Measurements from ENCODE around the gene GLO1. TPM values are rescaled to one million over a fixed set of nuclear protein-coding genes. Genes with fewer than 3 reads are reported as not detected.

GLO1 gene
- total RNA-seq, 2 donors from 2014 or later: 68.7 to 70.8 TPM

- DNase-seq: no peak
- Histone ChIP-seq H3K36me3 (no peaks in the 10 kb centered on the region), H3K4me1 (no peaks in the 10 kb centered on the region), H3K9ac (ENCODE audit: low read depth in 2 of 2, low read length in 2 of 2) (no peak overlapping the region), H3K27ac (no peak overlapping the region), H3K4me3 (no peak overlapping the region), H3K9me3 (no peaks in the 10 kb centered on the region), H3K27me3 (no peaks in the 10 kb centered on the region)
- intact Hi-C loops (cut with DNase I): no loop called here
- TF ChIP-seq CTCF (IDR thresholded peaks at IDR 0.05): no peak
These were observed 44.4 kb downstream of the GLO1 start for GRCh38 chr6:38658418-38659167.

- H3K4me3 ChIP-seq: no peak overlapping the region
- no peaks in the 10 kb centered on the region for H3K27me3 ChIP-seq
- intact Hi-C loops (cut with DNase I): no loop called here
- H3K9ac ChIP-seq (ENCODE audit: low read depth in 2 of 2, low read length in 2 of 2): no peak overlapping the region
- DNase-seq: no peak
- no peaks in the 10 kb centered on the region for H3K36me3 ChIP-seq
- no peak overlapping the region for H3K27ac ChIP-seq
- TF ChIP-seq CTCF (IDR thresholded peaks at IDR 0.05): no peak
- H3K4me1 ChIP-seq: no peaks in the 10 kb centered on the region
- H3K9me3 ChIP-seq: no peaks in the 10 kb centered on the region
These were observed 46.0 kb downstream of the GLO1 start for GRCh38 chr6:38656896-38657295.

- intact Hi-C loops (cut with DNase I): no loop called here
These were observed 48.7 kb downstream of the GLO1 start for GRCh38 chr6:38654263-38654662.

GRCh38 chr6:38651121-38651784 lies 51.7 kb downstream of the GLO1 start:
- H3K27ac ChIP-seq: no peak overlapping the region
- H3K9me3 ChIP-seq: no peaks in the 10 kb centered on the region
- no peak overlapping the region for H3K9ac ChIP-seq (ENCODE audit: low read depth in 2 of 2, low read length in 2 of 2)
- DNase-seq: no peak
- H3K4me1 ChIP-seq: no peaks in the 10 kb centered on the region
- TF ChIP-seq CTCF (IDR thresholded peaks at IDR 0.05): no peak
- H3K4me3 ChIP-seq: no peak overlapping the region
- intact Hi-C loops (cut with DNase I): no loop called here
- no peaks in the 10 kb centered on the region for H3K36me3 ChIP-seq
- no peaks in the 10 kb centered on the region for H3K27me3 ChIP-seq

More at GRCh38 chr6:38654263-38654662, 48.7 kb downstream of the GLO1 start:
- no peak for TF ChIP-seq CTCF (IDR thresholded peaks at IDR 0.05)
- Histone ChIP-seq H3K27ac (no peak overlapping the region), H3K27me3 (no peaks in the 10 kb centered on the region), H3K9me3 (no peaks in the 10 kb centered on the region), H3K4me1 (no peaks in the 10 kb centered on the region), H3K36me3 (no peaks in the 10 kb centered on the region), H3K4me3 (no peak overlapping the region), H3K9ac (ENCODE audit: low read depth in 2 of 2, low read length in 2 of 2) (no peak overlapping the region)
- DNase-seq: no peak

- intact Hi-C loops (cut with DNase I): no loop called here
- DNase-seq: no peak
- Histone ChIP-seq H3K9me3 (no peaks in the 10 kb centered on the region), H3K4me3 (no peak overlapping the region), H3K9ac (ENCODE audit: low read depth in 2 of 2, low read length in 2 of 2) (no peak overlapping the region), H3K36me3 (no peaks in the 10 kb centered on the region), H3K4me1 (no peaks in the 10 kb centered on the region), H3K27ac (no peak overlapping the region), H3K27me3 (no peaks in the 10 kb centered on the region)
- TF ChIP-seq CTCF (IDR thresholded peaks at IDR 0.05): no peak
These were observed 52.7 kb downstream of the GLO1 start for GRCh38 chr6:38650207-38650752.
